ENCODE results near the gene NOP9.

DNA sequence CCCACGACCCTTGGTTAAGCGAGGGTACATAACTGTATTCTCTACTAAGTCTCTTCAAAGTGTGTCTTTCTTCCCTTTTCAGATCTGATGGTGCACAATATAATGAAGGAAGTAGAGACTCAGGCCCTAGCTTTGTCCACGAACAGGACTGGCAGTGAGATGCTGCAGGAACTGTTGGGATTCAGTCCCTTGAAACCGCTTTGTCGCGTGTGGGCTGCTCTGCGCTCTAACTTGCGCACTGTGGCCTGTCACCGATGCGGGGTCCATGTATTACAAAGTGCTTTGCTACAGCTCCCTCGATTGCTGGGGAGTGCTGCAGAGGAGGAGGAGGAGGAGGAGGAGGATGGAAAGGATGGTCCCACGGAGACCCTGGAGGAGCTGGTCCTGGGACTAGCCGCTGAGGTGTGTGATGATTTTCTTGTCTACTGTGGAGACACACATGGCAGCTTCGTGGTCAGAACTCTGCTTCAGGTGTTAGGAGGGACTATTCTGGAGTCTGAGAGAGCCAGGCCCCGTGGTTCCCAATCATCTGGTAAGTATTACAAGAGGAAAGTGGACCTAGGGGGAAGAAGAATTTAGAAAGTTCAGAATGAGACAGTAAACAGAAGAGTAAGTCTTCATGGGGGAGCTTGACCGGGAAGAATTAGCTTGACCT lies 803 bp downstream of the NOP9 start:
- TF ChIP-seq CTCF (IDR thresholded peaks at IDR 0.05; ENCODE audit: low read depth, low read length, poor library complexity, severe bottlenecking) (no peak), EZH2phosphoT487 (IDR thresholded peaks at IDR 0.05; ENCODE audit: borderline replicate concordance, low read length) (no peak)
